DMS114 treated with DMSO at 0.1 percent for 48 hours (cell line): ENCODE measurements around the gene RBFOX1.

ENCODE experiments used
- DNase-seq: peaks from one replicate; lab custom pipeline; 2025; ENCODE audit not compliant: unreplicated experiment; lab: John Stamatoyannopoulos, UW

Gene RBFOX1

GRCh38 chr16:7515543-7515942, 182.9 kb downstream of the RBFOX1 start:
- DNase-seq: no peak

- no peak for DNase-seq
Observed at GRCh38 chr16:7517496-7517895, 184.9 kb downstream of the RBFOX1 start.

- DNase-seq: no peak
Observed at GRCh38 chr16:7518158-7518557, 185.5 kb downstream of the RBFOX1 start.

- DNase-seq: no peak
Observed at GRCh38 chr16:7521834-7522233, 189.2 kb downstream of the RBFOX1 start.

- no peak for DNase-seq
Observed at GRCh38 chr16:7524419-7524818, 191.8 kb downstream of the RBFOX1 start.

- DNase-seq: no peak
Observed at GRCh38 chr16:7526736-7527135, 194.1 kb downstream of the RBFOX1 start.

- no peak for DNase-seq
Observed at GRCh38 chr16:7532534-7532933, 199.9 kb downstream of the RBFOX1 start.

- no peak for DNase-seq
Observed at GRCh38 chr16:7534749-7535148, 202.1 kb downstream of the RBFOX1 start.

GRCh38 chr16:7541026-7541425, 208.4 kb downstream of the RBFOX1 start:
- no peak for DNase-seq

- DNase-seq: no peak
Observed at GRCh38 chr16:7545251-7545650, 212.6 kb downstream of the RBFOX1 start.

GRCh38 chr16:7546948-7547347, 214.3 kb downstream of the RBFOX1 start:
- no peak for DNase-seq

GRCh38 chr16:7547736-7548135, 215.1 kb downstream of the RBFOX1 start:
- DNase-seq: no peak

GRCh38 chr16:7548796-7549318, 216.2 kb downstream of the RBFOX1 start:
- DNase-seq: no peak

GRCh38 chr16:7550096-7550495, 217.5 kb downstream of the RBFOX1 start:
- DNase-seq: no peak

- DNase-seq: no peak
Observed at GRCh38 chr16:7555459-7555858, 222.8 kb downstream of the RBFOX1 start.

- DNase-seq: no peak
Observed at GRCh38 chr16:7561908-7562405, 229.3 kb downstream of the RBFOX1 start.

- DNase-seq: no peak
Observed at GRCh38 chr16:7566360-7566759, 233.7 kb downstream of the RBFOX1 start.

- no peak for DNase-seq
Observed at GRCh38 chr16:7571366-7571765, 238.7 kb downstream of the RBFOX1 start.

GRCh38 chr16:7577588-7577987, 244.9 kb downstream of the RBFOX1 start:
- DNase-seq: no peak

- no peak for DNase-seq
Observed at GRCh38 chr16:7579454-7579853, 246.8 kb downstream of the RBFOX1 start.

GRCh38 chr16:7581175-7581574, 248.5 kb downstream of the RBFOX1 start:
- DNase-seq: no peak

GRCh38 chr16:7583396-7583795, 250.8 kb downstream of the RBFOX1 start:
- DNase-seq: no peak

GRCh38 chr16:7584561-7584960, 251.9 kb downstream of the RBFOX1 start:
- no peak for DNase-seq
